ENCODE data around the gene CATSPERZ. TPM values are rescaled to one million over a fixed set of nuclear protein-coding genes. Genes with fewer than 3 reads are reported as not detected.

CATSPERZ gene
- total and polyA plus RNA-seq, 9 of the 15 experiments (the other 6 are each of a cell fraction or from before 2014, with no cell fraction given), result 0.86 to 8.5 (median 3.5) TPM

DNA sequence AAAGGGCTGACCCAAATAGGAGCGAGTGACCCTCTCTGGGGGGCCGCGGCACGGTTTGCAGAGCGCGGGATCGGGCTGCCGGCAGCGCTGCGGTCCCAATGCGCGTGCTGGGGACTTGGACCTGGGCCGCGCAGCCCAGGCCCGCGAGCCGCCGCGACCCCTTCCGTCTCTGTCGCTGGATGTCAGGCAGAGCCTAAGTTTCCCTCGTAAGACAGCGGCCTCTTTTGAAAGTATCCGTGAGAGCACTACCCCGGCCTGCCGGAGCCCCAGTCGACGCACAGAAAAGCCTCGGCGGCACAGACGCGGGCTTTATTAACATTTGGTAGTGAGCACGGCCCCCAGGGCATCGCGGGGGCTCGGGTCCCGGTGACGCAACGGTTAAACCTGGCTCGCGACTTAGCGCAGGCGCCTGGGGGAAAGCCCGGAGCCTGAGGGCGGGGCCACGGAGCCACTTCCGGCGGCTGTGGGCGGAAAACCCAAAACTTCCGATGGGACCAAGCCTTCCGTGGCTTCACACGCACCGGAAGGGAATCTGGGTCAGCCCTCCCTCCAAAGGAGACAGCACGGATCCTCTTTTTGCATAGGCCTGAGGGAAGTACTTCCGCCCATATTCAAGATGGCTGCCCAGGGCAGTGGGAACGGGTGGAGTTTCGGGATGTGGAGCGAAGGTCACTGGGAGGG is 30.5 kb upstream of the CATSPERZ start (continued):
- TF ChIP-seq ZHX1 (conservative IDR thresholded peaks at IDR 0.05; ENCODE audit: low read length) (0 out of 2 replicates have a peak, but pooled peaks have one; percentile 12), ATF1 (CRISPR knock-in tag; IDR thresholded peaks at IDR 0.05) (no peak), ATF1 (tag; IDR thresholded peaks at IDR 0.05) (peak; percentile 87), ELF4 (CRISPR knock-in tag; IDR thresholded peaks at IDR 0.05) (peak; percentile 93), ZNF668 (CRISPR knock-in tag; IDR thresholded peaks at IDR 0.05) (no peak), ZNF717 (CRISPR knock-in tag; IDR thresholded peaks at IDR 0.05) (no peak), HINFP (tag; conservative IDR thresholded peaks at IDR 0.05; ENCODE audit: low read depth) (no peak), ZNF699 (CRISPR knock-in tag; IDR thresholded peaks at IDR 0.05; ENCODE audit: insufficient replicate concordance) (no peak), ZKSCAN3 (CRISPR knock-in tag; IDR thresholded peaks at IDR 0.05) (no peak), MEIS2 (IDR thresholded peaks at IDR 0.05; ENCODE audit: partially characterized antibody) (peak; percentile 53), FOXA3 (CRISPR knock-in tag; conservative IDR thresholded peaks at IDR 0.05 in 1 of 2, IDR thresholded peaks at IDR 0.05 in 1 of 2) (peak in 1 of 2 experiments; percentile 58; a peak in 1 of 4 replicates), ATF2 (CRISPR knock-in tag; IDR thresholded peaks at IDR 0.05) (0 out of 2 replicates have a peak, but pooled peaks have one; percentile 58), SAFB2 (IDR thresholded peaks at IDR 0.05; ENCODE audit: borderline replicate concordance, low read depth, low read length, severe bottlenecking) (no peak), POU5F1 (IDR thresholded peaks at IDR 0.05; ENCODE audit: borderline replicate concordance, low read depth, low read length, partially characterized antibody) (peak; percentile 88), ZSCAN29 (IDR thresholded peaks at IDR 0.05) (0 out of 2 replicates have a peak, but pooled peaks have one; percentile 16), DNMT1 (IDR thresholded peaks at IDR 0.05) (no peak), HIVEP1 (CRISPR knock-in tag; IDR thresholded peaks at IDR 0.05) (no peak), ZNF12 (CRISPR knock-in tag; IDR thresholded peaks at IDR 0.05) (peak; percentile 77), FOXM1 (IDR thresholded peaks at IDR 0.05; ENCODE audit: low read depth) (peak; percentile 9; the same call in 1 of the 2 replicates), FOXM1 (CRISPR knock-in tag; IDR thresholded peaks at IDR 0.05; ENCODE audit: low read depth) (no peak), PHF21A (IDR thresholded peaks at IDR 0.05; ENCODE audit: borderline replicate concordance, low read depth) (no peak), TCF3 (CRISPR knock-in tag; IDR thresholded peaks at IDR 0.05) (no peak)
- TF ChIP-seq, protein P1, sequence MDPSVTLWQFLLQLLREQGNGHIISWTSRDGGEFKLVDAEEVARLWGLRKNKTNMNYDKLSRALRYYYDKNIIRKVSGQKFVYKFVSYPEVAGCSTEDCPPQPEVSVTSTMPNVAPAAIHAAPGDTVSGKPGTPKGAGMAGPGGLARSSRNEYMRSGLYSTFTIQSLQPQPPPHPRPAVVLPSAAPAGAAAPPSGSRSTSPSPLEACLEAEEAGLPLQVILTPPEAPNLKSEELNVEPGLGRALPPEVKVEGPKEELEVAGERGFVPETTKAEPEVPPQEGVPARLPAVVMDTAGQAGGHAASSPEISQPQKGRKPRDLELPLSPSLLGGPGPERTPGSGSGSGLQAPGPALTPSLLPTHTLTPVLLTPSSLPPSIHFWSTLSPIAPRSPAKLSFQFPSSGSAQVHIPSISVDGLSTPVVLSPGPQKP (CRISPR knock-in tag; IDR thresholded peaks at IDR 0.05), result no peak
